Uterus (tissue), 4 donors: Measurements from ENCODE around the gene VEPH1. TPM values are rescaled to one million over a fixed set of nuclear protein-coding genes. Genes with fewer than 3 reads are reported as not detected.
A peak's percentile ranks its signal among the peaks of the same experiment; 100 is the strongest.

Experiments
- DNase-seq, 2 donors: peaks; one replicate each; pipeline ENCODE4 v3.0.0-alpha.2; 2019 to 2020
- H3K27ac ChIP-seq, 2 donors: fragments of 200-600 bp; sonication (generic); 1 replicate in 1 of 2; 2 replicates in 1 of 2; pipeline ENCODE4 v1.5.1; 2016 to 2018
- H3K27me3 ChIP-seq, 2 donors: fragments of 200-600 bp; sonication (generic); one replicate each; pipeline ENCODE4 v1.5.1; 2018 to 2019; ENCODE audit warnings: control low read depth in 1 of 2
- H3K36me3 ChIP-seq, 2 donors: fragments of 200-600 bp; sonication (generic); one replicate each; pipeline ENCODE4 v1.5.1; 2019; ENCODE audit warnings: control low read depth in 1 of 2
- H3K4me1 ChIP-seq, 2 donors: fragments of 200-600 bp; sonication (generic); one replicate each; pipeline ENCODE4 v1.5.1; 2018 to 2019; ENCODE audit warnings: control low read depth in 1 of 2
- H3K4me3 ChIP-seq, 2 donors: fragments of 200-600 bp; sonication (generic); 1 replicate in 1 of 2; 2 replicates in 1 of 2; pipeline ENCODE4 v1.5.1; 2018 to 2019; ENCODE audit warnings: mild to moderate bottlenecking in 1 of 2
- H3K9me3 ChIP-seq, 2 donors: fragments of 200-600 bp; sonication (generic); one replicate each; pipeline ENCODE4 v1.5.1; 2019; ENCODE audit warnings: control low read depth in 1 of 2
- CTCF ChIP-seq, 4 experiments: fragments of 200-600 bp in 2 of 4; fragments of 450-650 bp in 2 of 4; sonication (generic) in 2 of 4; IDR thresholded peaks; one replicate each; pipeline ENCODE4 v1.5.1; 2016 to 2019; ENCODE audit warnings: antibody characterized with exemption in 4 of 4, mild to moderate bottlenecking in 2 of 4, moderate library complexity in 1 of 4
- POLR2A ChIP-seq, 2 donors: fragments of 450-650 bp; IDR thresholded peaks; one replicate each; pipeline ENCODE4 v1.6.1; 2016; ENCODE audit warnings: antibody characterized with exemption in 2 of 2, mild to moderate bottlenecking in 1 of 2, moderate library complexity in 1 of 2
- intact Hi-C: fragments of 100-400 bp; cut with DNase I; formaldehyde crosslinking; loops from one replicate; pipeline ENCODE4 v1.15.1; 2023; ENCODE audit warnings: low total_unique reads
- total RNA-seq, 4 donors: library from RNA; depleted of rRNA in 3 of 4; stranded (reverse); fragments of >200 nt in 3 of 4; gene quantifications; one replicate each; pipeline versions ENCODE4 v1.1.0 to v1.2.4, GENCODE V29; 2014 to 2023
- donor health status: DM: yes; HTN: yes; CAD: no.

The VEPH1 gene
- total RNA-seq, 4 donors from 2014 or later = 12.2 TPM; not detected in 3

- intact Hi-C loops = no loop called here
Measured at GRCh38 chr3:157493627-157494550, 9.3 kb downstream of the VEPH1 start.

GRCh38 chr3:157491136-157491535 lies 12.1 kb downstream of the VEPH1 start:
- Histone ChIP-seq H3K4me1 (no peaks in the 10 kb centered on the region), H3K4me3 (no peak overlapping the region), H3K9me3 (no peaks in the 10 kb centered on the region), H3K27me3 (no peaks in the 10 kb centered on the region), H3K36me3 (no peaks in the 10 kb centered on the region), H3K27ac (no peak overlapping the region)
- intact Hi-C loops = no loop called here
- TF ChIP-seq CTCF (IDR thresholded peaks at IDR 0.05) = no peak
- no peak for DNase-seq

More at GRCh38 chr3:157493627-157494550, 9.3 kb downstream of the VEPH1 start:
- Histone ChIP-seq H3K4me3 (no peak overlapping the region), H3K4me1 (no peaks in the 10 kb centered on the region), H3K9me3 (no peaks in the 10 kb centered on the region), H3K27me3 (no peaks in the 10 kb centered on the region), H3K27ac (no peak overlapping the region), H3K36me3 (no peaks in the 10 kb centered on the region)
- TF ChIP-seq POLR2A (IDR thresholded peaks at IDR 0.05) (no peak), CTCF (IDR thresholded peaks at IDR 0.05) (peak; percentile 39 to 50 (median 44))
- no peak for DNase-seq

- no peaks in the 10 kb centered on the region for H3K27me3 ChIP-seq
- H3K4me1 ChIP-seq = no peaks in the 10 kb centered on the region
- TF ChIP-seq CTCF (IDR thresholded peaks at IDR 0.05) (no peak), POLR2A (IDR thresholded peaks at IDR 0.05) (no peak)
- no peak overlapping the region for H3K27ac ChIP-seq
- DNase-seq = no peak
- no peak overlapping the region for H3K4me3 ChIP-seq
- H3K9me3 ChIP-seq = no peaks in the 10 kb centered on the region
- peaks cover 0 to 2% of the 10 kb centered on the region in 2 donors for H3K36me3 ChIP-seq
- intact Hi-C loops = no loop called here
Measured at GRCh38 chr3:157488144-157488543, 15.1 kb downstream of the VEPH1 start.

- no peak for DNase-seq
- Histone ChIP-seq H3K27ac (no peak overlapping the region), H3K36me3 (peaks cover 0 to 2% of the 10 kb centered on the region in 2 donors), H3K9me3 (no peaks in the 10 kb centered on the region), H3K4me3 (no peak overlapping the region), H3K27me3 (no peaks in the 10 kb centered on the region), H3K4me1 (no peaks in the 10 kb centered on the region)
- TF ChIP-seq CTCF (IDR thresholded peaks at IDR 0.05) = no peak
- intact Hi-C loops = no loop called here
Measured at GRCh38 chr3:157487339-157487738, 15.9 kb downstream of the VEPH1 start.

- Histone ChIP-seq H3K36me3 (peaks cover 0 to 2% of the 10 kb centered on the region in 2 donors), H3K27me3 (no peaks in the 10 kb centered on the region), H3K9me3 (no peaks in the 10 kb centered on the region), H3K4me1 (no peaks in the 10 kb centered on the region), H3K27ac (no peak overlapping the region), H3K4me3 (no peak overlapping the region)
- TF ChIP-seq CTCF (IDR thresholded peaks at IDR 0.05) (no peak), POLR2A (IDR thresholded peaks at IDR 0.05) (no peak)
- DNase-seq = no peak
- intact Hi-C loops = no loop called here
Measured at GRCh38 chr3:157479464-157480243, 23.6 kb downstream of the VEPH1 start.
